ENCODE data around the gene ZNF202.

The ZNF202 gene

DNA sequence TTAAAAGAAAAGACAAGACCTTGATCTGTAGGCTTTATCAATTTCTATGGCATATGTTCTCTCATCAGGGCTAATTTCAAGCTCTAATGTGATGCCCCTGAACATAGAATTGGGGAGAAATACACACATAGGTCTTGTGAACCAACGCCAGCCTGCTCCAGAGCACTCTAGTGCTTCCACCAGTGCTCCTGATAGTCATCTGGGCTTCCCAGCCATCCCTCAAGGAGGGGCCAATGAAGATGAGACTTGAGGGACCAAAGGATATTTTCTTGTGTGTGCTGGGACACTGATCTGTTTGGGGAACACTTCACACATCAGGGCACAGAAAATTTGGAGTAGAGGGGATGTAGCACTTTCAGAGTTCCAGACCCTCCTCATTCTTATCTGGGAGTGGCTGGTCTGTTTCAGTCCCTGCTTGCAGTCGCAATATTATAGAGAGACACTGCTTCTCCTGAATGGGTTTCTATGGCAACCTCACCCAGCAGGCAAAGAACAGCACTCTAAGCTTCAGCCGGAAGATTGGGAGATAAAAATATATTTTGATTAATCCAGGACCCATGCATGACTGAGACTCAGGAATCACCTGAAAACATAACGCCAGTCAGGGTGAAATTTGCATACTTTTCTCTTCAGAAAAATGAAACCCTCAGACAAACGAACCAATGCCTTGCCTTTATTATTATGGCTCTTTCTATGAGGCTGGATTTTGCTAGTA is 58.6 kb downstream of the ZNF202 start:
- TF ChIP-seq, protein P1, sequence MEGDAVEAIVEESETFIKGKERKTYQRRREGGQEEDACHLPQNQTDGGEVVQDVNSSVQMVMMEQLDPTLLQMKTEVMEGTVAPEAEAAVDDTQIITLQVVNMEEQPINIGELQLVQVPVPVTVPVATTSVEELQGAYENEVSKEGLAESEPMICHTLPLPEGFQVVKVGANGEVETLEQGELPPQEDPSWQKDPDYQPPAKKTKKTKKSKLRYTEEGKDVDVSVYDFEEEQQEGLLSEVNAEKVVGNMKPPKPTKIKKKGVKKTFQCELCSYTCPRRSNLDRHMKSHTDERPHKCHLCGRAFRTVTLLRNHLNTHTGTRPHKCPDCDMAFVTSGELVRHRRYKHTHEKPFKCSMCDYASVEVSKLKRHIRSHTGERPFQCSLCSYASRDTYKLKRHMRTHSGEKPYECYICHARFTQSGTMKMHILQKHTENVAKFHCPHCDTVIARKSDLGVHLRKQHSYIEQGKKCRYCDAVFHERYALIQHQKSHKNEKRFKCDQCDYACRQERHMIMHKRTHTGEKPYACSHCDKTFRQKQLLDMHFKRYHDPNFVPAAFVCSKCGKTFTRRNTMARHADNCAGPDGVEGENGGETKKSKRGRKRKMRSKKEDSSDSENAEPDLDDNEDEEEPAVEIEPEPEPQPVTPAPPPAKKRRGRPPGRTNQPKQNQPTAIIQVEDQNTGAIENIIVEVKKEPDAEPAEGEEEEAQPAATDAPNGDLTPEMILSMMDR (IDR thresholded peaks at IDR 0.05; ENCODE audit: insufficient read depth, low read depth, low read length, missing control alignments) = no peak
- DNase-seq (ENCODE audit: low read depth) = no peak
- no peak overlapping the region for H3K4me3 ChIP-seq (ENCODE audit: low read depth, low read length)

DNA sequence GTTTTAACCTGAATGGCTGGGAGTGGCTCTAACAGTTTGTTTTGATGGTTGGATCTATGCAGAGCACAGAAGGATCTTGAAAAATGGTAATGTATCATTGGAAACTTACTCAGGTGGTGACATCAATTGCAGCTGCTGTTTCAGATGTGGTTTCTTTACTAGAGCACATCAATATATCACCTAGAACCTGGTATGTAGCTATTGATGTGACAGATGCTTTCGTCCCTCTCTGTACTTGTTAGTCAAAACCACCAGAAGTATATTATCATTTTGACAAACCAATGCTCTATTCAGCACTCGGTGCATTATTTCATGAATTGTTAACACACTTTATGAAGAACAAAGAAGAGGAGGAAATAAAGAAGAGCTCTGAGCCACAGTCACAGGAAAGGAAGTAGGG is 60.4 kb downstream of the ZNF202 start:
- TF ChIP-seq, protein P1 (IDR thresholded peaks at IDR 0.05; ENCODE audit: insufficient read depth, low read depth, low read length, missing control alignments) = no peak
- H3K4me3 ChIP-seq (ENCODE audit: low read depth, low read length) = no peak overlapping the region

DNA sequence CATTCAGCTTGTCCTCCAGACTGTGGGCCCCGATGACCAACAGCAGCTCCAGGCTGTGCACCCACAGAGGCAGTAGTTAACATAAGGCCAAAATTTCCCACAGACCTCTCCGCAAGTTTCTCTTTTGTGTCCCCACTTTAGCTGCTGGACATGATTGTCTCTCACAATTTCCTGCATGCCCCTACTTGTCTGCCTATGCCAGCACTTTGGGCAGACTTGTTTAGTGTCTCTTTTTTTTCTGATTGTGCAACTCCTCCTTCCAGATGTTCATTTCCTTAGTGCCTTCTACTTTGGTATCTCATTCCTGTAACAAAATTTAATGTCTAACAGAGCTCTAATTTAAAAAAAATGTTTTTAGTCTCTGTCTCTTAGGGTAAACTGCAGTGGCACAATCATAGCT is 63.2 kb downstream of the ZNF202 start:
- H3K4me3 ChIP-seq (ENCODE audit: low read depth, low read length) = no peak overlapping the region
- DNase-seq (ENCODE audit: low read depth) = no peak
- TF ChIP-seq, protein P1 (IDR thresholded peaks at IDR 0.05; ENCODE audit: insufficient read depth, low read depth, low read length, missing control alignments) = no peak

More for the DNA sequence above, 60.4 kb downstream of the ZNF202 start:
- no peak for DNase-seq (ENCODE audit: low read depth)

DNA sequence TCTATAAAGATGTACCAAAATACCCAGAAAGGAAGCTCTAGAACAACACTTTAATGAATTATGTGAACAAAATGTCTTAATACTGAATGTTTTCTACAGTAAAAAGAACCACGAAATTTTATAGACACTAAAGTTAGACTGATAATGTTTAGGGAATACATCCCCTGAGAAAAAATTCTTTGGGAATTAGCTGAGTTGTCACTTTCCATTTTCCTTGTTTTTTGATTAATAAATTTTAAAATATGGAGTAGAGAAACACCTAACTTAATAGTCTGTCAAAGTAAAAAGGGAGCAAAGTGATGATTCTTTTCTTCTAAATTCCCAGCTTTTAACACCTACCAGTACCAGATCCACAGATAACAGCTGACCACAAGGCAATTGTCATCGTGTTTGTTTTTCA is 64.0 kb downstream of the ZNF202 start:
- H3K4me3 ChIP-seq (ENCODE audit: low read depth, low read length) = no peak overlapping the region
- TF ChIP-seq, protein P1 (IDR thresholded peaks at IDR 0.05; ENCODE audit: insufficient read depth, low read depth, low read length, missing control alignments) = no peak
- no peak for DNase-seq (ENCODE audit: low read depth)

DNA sequence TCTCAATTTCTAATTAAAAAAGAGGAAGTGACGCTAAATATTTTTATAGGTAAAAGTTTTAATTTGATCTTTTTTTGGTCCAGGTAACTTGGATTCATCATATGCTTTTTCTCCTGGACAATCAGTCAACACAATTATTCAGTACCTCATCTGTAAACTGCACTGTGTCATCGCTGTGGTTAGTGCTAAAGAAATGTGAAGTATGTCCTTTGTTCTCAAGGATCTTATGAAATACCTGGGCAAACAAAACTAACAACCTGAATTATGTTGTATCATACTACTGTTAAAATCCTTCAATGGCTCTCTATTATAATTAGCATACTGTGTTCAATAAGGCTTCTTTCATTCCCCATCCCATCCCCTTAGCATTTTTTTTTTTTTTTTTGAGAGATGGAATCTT is 67.2 kb downstream of the ZNF202 start:
- DNase-seq (ENCODE audit: low read depth) = no peak
- no peak overlapping the region for H3K4me3 ChIP-seq (ENCODE audit: low read depth, low read length)
- TF ChIP-seq, protein P1 (IDR thresholded peaks at IDR 0.05; ENCODE audit: insufficient read depth, low read depth, low read length, missing control alignments) = no peak

All from GM12865 (cell line).